ENCODE measurements around the gene TMEM115. TPM values are rescaled to one million over a fixed set of nuclear protein-coding genes. Genes with fewer than 3 reads are reported as not detected.

TMEM115 gene
- total RNA-seq, 6 donors from 2014 or later = 39.8 to 68.1 (median 46.5) TPM

DNA sequence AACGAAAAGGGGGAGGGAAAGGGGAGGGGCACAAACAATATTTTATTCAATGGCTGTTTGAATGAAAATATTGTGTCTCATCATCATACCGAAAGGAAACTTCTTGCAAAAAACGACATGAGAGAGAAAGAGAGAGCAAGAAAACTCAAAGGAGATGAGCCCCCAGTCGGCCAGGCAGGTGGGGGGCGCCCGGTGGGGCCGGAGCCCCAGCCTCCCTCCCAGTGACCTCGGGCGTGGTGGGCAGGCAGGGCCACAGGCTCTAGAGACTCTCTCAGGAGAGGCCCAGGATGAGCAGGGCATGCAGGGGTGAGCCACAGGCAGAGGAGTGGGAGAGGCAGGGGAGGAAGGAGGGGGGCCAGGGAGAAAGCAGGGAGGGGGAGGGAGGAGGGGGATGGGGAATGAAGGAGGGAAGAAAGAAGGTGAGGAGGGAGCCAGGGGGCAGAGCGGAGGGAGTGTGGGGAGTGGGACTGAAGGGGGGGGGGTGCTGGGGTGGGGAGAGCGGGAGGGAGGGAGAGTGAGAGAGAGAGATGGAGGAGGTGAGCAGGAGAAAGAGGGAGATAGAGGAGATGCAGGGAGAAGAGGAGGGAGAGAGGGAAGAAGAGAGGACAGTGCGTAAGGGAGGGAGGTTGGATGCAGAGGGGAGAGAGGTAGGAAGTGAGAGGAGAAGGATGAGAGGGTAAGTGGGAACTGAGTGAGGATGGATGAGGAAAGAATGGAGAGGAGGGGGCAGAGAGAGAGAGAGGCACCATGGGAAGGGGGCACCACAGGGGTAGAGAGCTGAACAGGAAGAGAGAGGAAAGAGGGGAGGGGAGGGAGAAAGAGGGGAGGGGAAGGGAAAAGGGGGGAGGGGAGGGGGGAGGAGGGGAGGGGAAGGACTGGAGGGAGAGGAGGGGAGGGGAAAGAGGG lies 14.1 kb upstream of the TMEM115 start:
- no peak for DNase-seq
- WGBS, 2 donors = 51 to 58% methylated on average over 8 to 12 of the region's 12 CpGs

DNA sequence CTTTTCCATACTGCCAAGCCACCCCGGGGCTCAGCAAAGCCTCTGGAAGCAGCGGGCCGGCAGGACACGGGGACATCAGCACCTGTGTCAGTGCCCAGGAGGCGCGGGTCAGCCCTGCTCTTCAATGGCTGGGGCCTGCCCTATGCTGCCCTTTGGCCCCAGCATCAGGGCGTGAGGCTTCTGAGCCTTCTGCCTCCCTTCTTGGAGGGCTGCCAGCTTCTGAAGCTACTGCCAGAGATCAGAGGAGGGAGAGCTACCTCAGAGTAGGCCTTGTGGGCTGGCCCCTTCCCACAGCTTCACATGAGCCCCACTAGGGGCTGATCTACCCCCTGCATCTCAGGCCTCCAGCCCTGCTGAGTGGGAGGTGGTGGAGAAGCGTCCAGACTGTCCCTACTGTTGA lies 13.0 kb upstream of the TMEM115 start:
- H3K4me3 ChIP-seq = no peak overlapping the region
- no peaks in the 10 kb centered on the region for H3K27me3 ChIP-seq
- no peaks in the 10 kb centered on the region for H3K9me3 ChIP-seq
- 60 to 79% methylated on average over 7 to 8 of the region's 8 CpGs for WGBS, 2 donors
- H3K36me3 ChIP-seq = peaks cover 0 to 25% (median under 1%) of the 10 kb centered on the region in 4 donors
- no peak for DNase-seq
- no peak overlapping the region for H3K27ac ChIP-seq
- no peak for ATAC-seq (ENCODE audit: low FRiP score in 2 of 2)
- no peaks in the 10 kb centered on the region for H3K4me1 ChIP-seq
- no peak for TF ChIP-seq POLR2AphosphoS5 (IDR thresholded peaks at IDR 0.05)
- TF ChIP-seq, protein P1, sequence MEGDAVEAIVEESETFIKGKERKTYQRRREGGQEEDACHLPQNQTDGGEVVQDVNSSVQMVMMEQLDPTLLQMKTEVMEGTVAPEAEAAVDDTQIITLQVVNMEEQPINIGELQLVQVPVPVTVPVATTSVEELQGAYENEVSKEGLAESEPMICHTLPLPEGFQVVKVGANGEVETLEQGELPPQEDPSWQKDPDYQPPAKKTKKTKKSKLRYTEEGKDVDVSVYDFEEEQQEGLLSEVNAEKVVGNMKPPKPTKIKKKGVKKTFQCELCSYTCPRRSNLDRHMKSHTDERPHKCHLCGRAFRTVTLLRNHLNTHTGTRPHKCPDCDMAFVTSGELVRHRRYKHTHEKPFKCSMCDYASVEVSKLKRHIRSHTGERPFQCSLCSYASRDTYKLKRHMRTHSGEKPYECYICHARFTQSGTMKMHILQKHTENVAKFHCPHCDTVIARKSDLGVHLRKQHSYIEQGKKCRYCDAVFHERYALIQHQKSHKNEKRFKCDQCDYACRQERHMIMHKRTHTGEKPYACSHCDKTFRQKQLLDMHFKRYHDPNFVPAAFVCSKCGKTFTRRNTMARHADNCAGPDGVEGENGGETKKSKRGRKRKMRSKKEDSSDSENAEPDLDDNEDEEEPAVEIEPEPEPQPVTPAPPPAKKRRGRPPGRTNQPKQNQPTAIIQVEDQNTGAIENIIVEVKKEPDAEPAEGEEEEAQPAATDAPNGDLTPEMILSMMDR (IDR thresholded peaks at IDR 0.05) = no peak
- TF ChIP-seq POLR2A (IDR thresholded peaks at IDR 0.05) = no peak
- TF ChIP-seq EP300 (IDR thresholded peaks at IDR 0.05) = no peak

More for the DNA sequence above, 14.1 kb upstream of the TMEM115 start:
- Histone ChIP-seq H3K9me3 (no peaks in the 10 kb centered on the region), H3K27me3 (no peaks in the 10 kb centered on the region), H3K4me3 (no peak overlapping the region), H3K4me1 (no peaks in the 10 kb centered on the region), H3K36me3 (peaks cover 0 to 35% (median 2%) of the 10 kb centered on the region in 4 donors), H3K27ac (no peak overlapping the region)
- TF ChIP-seq EP300 (IDR thresholded peaks at IDR 0.05) (no peak), POLR2AphosphoS5 (IDR thresholded peaks at IDR 0.05) (no peak), POLR2A (IDR thresholded peaks at IDR 0.05) (no peak)
- TF ChIP-seq, protein P1 (IDR thresholded peaks at IDR 0.05) = no peak
- no peak for ATAC-seq (ENCODE audit: low FRiP score in 2 of 2)

DNA sequence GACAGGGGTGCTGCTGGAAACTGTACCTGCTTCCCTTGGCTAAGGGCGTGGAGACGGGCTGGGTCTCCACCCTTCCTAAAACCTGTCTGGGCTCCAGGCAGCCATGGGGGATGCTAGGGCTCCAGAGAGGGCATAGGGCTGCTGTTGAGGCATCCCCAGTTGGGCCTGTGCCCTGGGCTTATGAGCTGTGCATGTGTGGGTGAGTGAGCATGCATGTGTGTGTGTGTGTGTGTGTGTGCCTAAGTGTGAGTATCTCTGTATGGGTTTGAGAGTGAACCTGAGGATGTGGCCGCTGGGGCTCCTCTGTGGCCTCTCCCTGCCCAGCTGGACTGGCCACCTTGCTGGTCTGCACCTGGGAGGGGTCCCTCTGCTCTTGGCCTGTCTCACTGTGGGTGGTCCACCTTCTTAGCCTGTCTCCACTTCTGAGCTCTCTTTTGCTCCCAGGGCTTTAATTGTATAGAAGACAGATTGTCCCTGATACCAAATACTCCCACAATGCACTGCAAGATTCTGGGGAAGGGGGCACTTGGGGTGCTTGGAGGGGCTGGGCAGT lies 11.9 kb upstream of the TMEM115 start:
- H3K36me3 ChIP-seq = peaks cover 0 to 20% (median 4%) of the 10 kb centered on the region in 4 donors
- no peaks in the 10 kb centered on the region for H3K9me3 ChIP-seq
- ATAC-seq (ENCODE audit: low FRiP score in 2 of 2) = no peak
- H3K27me3 ChIP-seq = no peaks in the 10 kb centered on the region
- H3K27ac ChIP-seq = no peak overlapping the region
- no peak for DNase-seq
- 88 to 91% methylated on average over 2 to 3 of the region's 3 CpGs for WGBS, 2 donors
- TF ChIP-seq EP300 (IDR thresholded peaks at IDR 0.05) (no peak), POLR2A (IDR thresholded peaks at IDR 0.05) (no peak), POLR2AphosphoS5 (IDR thresholded peaks at IDR 0.05) (no peak)
- TF ChIP-seq, protein P1 (IDR thresholded peaks at IDR 0.05) = no peak
- H3K4me3 ChIP-seq = no peak overlapping the region
- no peaks in the 10 kb centered on the region for H3K4me1 ChIP-seq

DNA sequence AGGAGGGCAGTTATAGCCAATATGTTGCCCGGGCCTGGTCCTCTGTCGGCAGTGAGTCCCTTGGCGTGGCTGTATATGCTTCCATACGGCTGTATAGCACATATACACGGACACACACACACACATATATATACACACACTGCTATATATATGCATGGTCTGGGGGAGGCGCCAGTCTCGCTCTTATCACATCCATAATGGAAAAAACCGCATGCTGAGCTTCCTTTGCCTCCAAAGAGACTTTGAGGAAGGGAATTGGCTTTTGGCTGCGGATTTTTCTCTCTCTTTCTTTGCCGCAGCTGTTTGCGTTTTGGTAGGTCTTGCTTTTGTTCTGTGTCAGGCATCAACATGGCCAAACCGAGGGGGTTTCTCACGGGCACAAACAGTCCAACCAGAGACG lies 11.3 kb upstream of the TMEM115 start:
- DNase-seq = no peak
- WGBS, 2 donors = 61 to 70% methylated on average over 14 of the region's 14 CpGs
- H3K27ac ChIP-seq = no peak overlapping the region
- peaks cover 0 to 2% (median 1%) of the 10 kb centered on the region in 4 donors for H3K4me1 ChIP-seq
- H3K36me3 ChIP-seq = peaks cover 0 to 19% (median 4%) of the 10 kb centered on the region in 4 donors
- no peaks in the 10 kb centered on the region for H3K9me3 ChIP-seq
- H3K4me3 ChIP-seq = no peak overlapping the region
- TF ChIP-seq, protein P1 (IDR thresholded peaks at IDR 0.05) = no peak
- TF ChIP-seq POLR2A (IDR thresholded peaks at IDR 0.05) = no peak
- no peak for TF ChIP-seq POLR2AphosphoS5 (IDR thresholded peaks at IDR 0.05)
- ATAC-seq (ENCODE audit: low FRiP score in 2 of 2) = no peak
- no peaks in the 10 kb centered on the region for H3K27me3 ChIP-seq

Measured in upper lobe of left lung (tissue), 6 donors.